Measurements from ENCODE around the gene IGSF9B. TPM values are rescaled to one million over a fixed set of nuclear protein-coding genes. Genes with fewer than 3 reads are reported as not detected.

IGSF9B gene
- total and polyA plus RNA-seq, 9 of the 15 experiments (the other 6 are each of a cell fraction or from before 2014, with no cell fraction given), result 0.09 TPM; not detected in 8

DNA sequence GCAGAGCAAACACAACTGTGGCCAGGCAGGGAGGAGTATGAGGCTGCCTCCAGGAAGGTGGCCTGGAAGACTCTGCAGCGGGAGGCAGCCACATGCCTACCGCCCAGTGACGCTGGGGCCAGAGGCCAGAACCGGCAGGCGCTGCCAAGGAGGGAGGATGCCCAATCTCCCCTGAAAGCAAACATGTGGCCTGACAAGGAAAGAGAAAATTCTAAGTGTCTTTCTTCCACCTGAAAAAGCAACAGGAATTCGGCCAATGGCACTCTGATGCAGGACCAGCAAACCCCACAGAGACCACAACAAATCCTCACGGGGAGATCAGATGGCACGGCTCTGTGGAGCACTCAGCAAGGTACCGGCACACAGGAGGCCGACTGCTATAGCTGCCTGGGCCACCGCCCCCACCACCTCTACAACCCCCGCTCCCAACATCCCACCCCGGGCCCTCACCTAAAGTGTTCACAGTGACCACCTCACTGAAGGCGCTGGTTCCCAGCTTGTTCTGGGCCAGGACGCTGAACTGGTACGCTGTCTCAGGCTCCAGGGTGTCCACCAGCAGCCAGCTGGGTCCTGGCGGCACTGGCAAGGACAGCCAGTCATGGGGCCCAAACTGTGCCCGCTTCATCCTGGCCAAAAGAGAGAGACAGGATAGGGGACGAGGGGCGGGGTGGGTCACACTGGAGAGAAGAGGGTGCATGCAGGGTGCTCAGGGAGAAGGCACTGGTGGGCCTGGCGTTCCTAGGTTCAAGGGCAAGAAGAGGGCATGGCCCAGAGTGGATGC, 30.1 kb downstream of the IGSF9B start (continued):
- TF ChIP-seq, protein P1, sequence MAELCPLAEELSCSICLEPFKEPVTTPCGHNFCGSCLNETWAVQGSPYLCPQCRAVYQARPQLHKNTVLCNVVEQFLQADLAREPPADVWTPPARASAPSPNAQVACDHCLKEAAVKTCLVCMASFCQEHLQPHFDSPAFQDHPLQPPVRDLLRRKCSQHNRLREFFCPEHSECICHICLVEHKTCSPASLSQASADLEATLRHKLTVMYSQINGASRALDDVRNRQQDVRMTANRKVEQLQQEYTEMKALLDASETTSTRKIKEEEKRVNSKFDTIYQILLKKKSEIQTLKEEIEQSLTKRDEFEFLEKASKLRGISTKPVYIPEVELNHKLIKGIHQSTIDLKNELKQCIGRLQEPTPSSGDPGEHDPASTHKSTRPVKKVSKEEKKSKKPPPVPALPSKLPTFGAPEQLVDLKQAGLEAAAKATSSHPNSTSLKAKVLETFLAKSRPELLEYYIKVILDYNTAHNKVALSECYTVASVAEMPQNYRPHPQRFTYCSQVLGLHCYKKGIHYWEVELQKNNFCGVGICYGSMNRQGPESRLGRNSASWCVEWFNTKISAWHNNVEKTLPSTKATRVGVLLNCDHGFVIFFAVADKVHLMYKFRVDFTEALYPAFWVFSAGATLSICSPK (IDR thresholded peaks at IDR 0.05; ENCODE audit: borderline replicate concordance), result no peak
- TF ChIP-seq HNRNPH1 (optimal IDR thresholded peaks at IDR 0.05; ENCODE audit: low read depth, low read length), result no peak

DNA sequence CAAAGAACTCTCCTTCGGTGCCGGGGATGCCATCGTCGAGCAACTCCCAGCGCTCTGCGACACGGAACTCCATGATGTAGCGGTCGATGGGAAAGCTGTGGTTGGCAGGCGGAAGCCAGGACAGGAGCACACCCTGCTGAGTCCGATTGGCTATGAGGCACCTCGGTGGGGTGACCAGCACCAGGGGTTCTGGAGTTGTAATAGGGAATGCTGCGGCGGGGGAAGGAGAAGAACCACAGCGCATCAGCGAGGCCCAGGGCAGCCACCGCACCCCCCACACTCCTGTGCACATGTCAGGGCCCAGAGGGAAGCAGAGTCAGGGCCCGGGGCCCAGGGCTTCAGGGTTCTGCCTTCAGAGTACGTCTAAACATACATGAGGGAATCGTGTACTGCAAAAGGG, 31.0 kb downstream of the IGSF9B start:
- H3K36me3 ChIP-seq (ENCODE audit: control insufficient read depth, insufficient read depth, low read length), result no peaks in the 10 kb centered on the region
- ChIA-PET POLR2A (no interaction called here), CTCF (ENCODE audit: low intra/inter-chr PET ratio) (no interaction called here)
- H3K4me1 ChIP-seq (replicated peaks in 1 of 2; ENCODE audit: control insufficient read depth in 2 of 2, insufficient read depth in 2 of 2, low read length in 2 of 2), result peaks cover 0 to 12% of the 10 kb centered on the region in 2 experiments; a peak in 2 of 5 replicates
- no peak for DNase-seq (ENCODE audit: extremely low read depth in 1 of 4, low spot score in 3 of 4)
- 1% methylated on average over 19 of the region's 20 CpGs for WGBS (ENCODE audit: insufficient coverage, low coverage, missing lambda C conversion rate)
- no peaks in the 10 kb centered on the region for H3K9me3 ChIP-seq (replicated peaks; ENCODE audit: control insufficient read depth, insufficient read depth, low read depth, low read length)
- BruUV-seq (replicated peaks), result no TSS peak
- no peak overlapping the region for H3K4me2 ChIP-seq (ENCODE audit: insufficient read depth, low read length)
- H2AFZ ChIP-seq (ENCODE audit: low read depth, low read length), result no peak overlapping the region
- no peak overlapping the region for H3K4me3 ChIP-seq
- H4K20me1 ChIP-seq (replicated peaks; ENCODE audit: control insufficient read depth, insufficient read depth, low read length), result peaks cover 10% of the 10 kb centered on the region
- no peak overlapping the region for H3K9ac ChIP-seq (ENCODE audit: insufficient read depth in 1 of 2, low read depth in 2 of 2, low read length in 2 of 2)
- no peak for ATAC-seq
- no peak for FAIRE-seq
- H3K79me2 ChIP-seq (ENCODE audit: control insufficient read depth, insufficient read depth, low read length), result no peaks in the 10 kb centered on the region
- intact Hi-C loops (cut with micrococcal nuclease) (loop anchor here (5.0 to 10.0 kb wide), 3 partner anchors 109 to 851 kb away; no protein-coding TSS in a partner anchor), in situ Hi-C loops (cut with MboI) (loop anchor here (10.0 kb wide), 1 partner anchor 219 kb away; no protein-coding TSS in a partner anchor)
- no peak overlapping the region for H3K27ac ChIP-seq (ENCODE audit: extremely low read depth, low read depth, low read length)
- no peaks in the 10 kb centered on the region for H3K9me1 ChIP-seq (ENCODE audit: control insufficient read depth, insufficient read depth, low read length)
- H3K27me3 ChIP-seq (ENCODE audit: control insufficient read depth in 2 of 2, insufficient read depth in 2 of 2, low read length in 2 of 2), result peaks cover 8 to 66% of the 10 kb centered on the region in 2 experiments; a peak in 4 of 5 replicates
- TF ChIP-seq PYGO2 (tag; IDR thresholded peaks at IDR 0.05) (no peak), ZNF79 (CRISPR knock-in tag; IDR thresholded peaks at IDR 0.05; ENCODE audit: low read depth) (no peak), MXI1 (IDR thresholded peaks at IDR 0.05; ENCODE audit: low read depth, low read length) (no peak), KAT8 (IDR thresholded peaks at IDR 0.05; ENCODE audit: low read depth) (no peak), BRF1 (IDR thresholded peaks at IDR 0.05; ENCODE audit: borderline replicate concordance, extremely low read depth, insufficient read length) (no peak), ZNF263 (CRISPR knock-in tag; IDR thresholded peaks at IDR 0.05; ENCODE audit: borderline replicate concordance) (no peak), CXXC5 (CRISPR knock-in tag; IDR thresholded peaks at IDR 0.05) (no peak), ILK (tag; IDR thresholded peaks at IDR 0.05; ENCODE audit: borderline replicate concordance, low read depth) (no peak), SIRT6 (IDR thresholded peaks at IDR 0.05; ENCODE audit: low read depth, low read length) (no peak), POU5F1 (IDR thresholded peaks at IDR 0.05; ENCODE audit: borderline replicate concordance, low read depth, low read length, partially characterized antibody) (no peak)
- TF ChIP-seq, protein P2, sequence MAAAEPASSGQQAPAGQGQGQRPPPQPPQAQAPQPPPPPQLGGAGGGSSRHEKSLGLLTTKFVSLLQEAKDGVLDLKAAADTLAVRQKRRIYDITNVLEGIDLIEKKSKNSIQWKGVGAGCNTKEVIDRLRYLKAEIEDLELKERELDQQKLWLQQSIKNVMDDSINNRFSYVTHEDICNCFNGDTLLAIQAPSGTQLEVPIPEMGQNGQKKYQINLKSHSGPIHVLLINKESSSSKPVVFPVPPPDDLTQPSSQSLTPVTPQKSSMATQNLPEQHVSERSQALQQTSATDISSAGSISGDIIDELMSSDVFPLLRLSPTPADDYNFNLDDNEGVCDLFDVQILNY (CRISPR knock-in tag; IDR thresholded peaks at IDR 0.05), result no peak
- TF ChIP-seq, protein P3, sequence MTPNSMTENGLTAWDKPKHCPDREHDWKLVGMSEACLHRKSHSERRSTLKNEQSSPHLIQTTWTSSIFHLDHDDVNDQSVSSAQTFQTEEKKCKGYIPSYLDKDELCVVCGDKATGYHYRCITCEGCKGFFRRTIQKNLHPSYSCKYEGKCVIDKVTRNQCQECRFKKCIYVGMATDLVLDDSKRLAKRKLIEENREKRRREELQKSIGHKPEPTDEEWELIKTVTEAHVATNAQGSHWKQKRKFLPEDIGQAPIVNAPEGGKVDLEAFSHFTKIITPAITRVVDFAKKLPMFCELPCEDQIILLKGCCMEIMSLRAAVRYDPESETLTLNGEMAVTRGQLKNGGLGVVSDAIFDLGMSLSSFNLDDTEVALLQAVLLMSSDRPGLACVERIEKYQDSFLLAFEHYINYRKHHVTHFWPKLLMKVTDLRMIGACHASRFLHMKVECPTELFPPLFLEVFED (CRISPR knock-in tag; conservative IDR thresholded peaks at IDR 0.05), result no peak
